GM18868 (cell line): ENCODE measurements around the gene IL1RAPL1.

Source experiments
- ATAC-seq: cut with Tn5 transposase; IDR thresholded peaks from one replicate; pipeline ENCODE4 v1.9.1; 2021; ENCODE audit warnings: mild to moderate bottlenecking, moderate library complexity; ENCODE audit not compliant: unreplicated experiment

IL1RAPL1 gene

GRCh38 chrX:29376584-29376983 lies 789.3 kb downstream of the IL1RAPL1 start:
- ATAC-seq: peak; percentile 48

GRCh38 chrX:29382811-29383210 lies 795.6 kb downstream of the IL1RAPL1 start:
- ATAC-seq: no peak

GRCh38 chrX:29388509-29388908 lies 801.3 kb downstream of the IL1RAPL1 start:
- no peak for ATAC-seq

- no peak for ATAC-seq
These were observed 810.3 kb downstream of the IL1RAPL1 start for GRCh38 chrX:29397506-29397905.

GRCh38 chrX:29407357-29407756 lies 820.1 kb downstream of the IL1RAPL1 start:
- ATAC-seq: no peak

GRCh38 chrX:29419774-29420553 lies 832.7 kb downstream of the IL1RAPL1 start:
- no peak for ATAC-seq

- ATAC-seq: no peak
These were observed 834.8 kb downstream of the IL1RAPL1 start for GRCh38 chrX:29422034-29422433.

- no peak for ATAC-seq
These were observed 844.6 kb downstream of the IL1RAPL1 start for GRCh38 chrX:29431895-29432294.

- no peak for ATAC-seq
These were observed 845.3 kb downstream of the IL1RAPL1 start for GRCh38 chrX:29432534-29432933.

GRCh38 chrX:29434939-29435338 lies 847.7 kb downstream of the IL1RAPL1 start:
- no peak for ATAC-seq

GRCh38 chrX:29435396-29435795 lies 848.1 kb downstream of the IL1RAPL1 start:
- no peak for ATAC-seq

- no peak for ATAC-seq
These were observed 860.6 kb downstream of the IL1RAPL1 start for GRCh38 chrX:29447867-29448266.

GRCh38 chrX:29453333-29453732 lies 866.1 kb downstream of the IL1RAPL1 start:
- ATAC-seq: no peak

- no peak for ATAC-seq
These were observed 868.5 kb downstream of the IL1RAPL1 start for GRCh38 chrX:29455702-29456101.

- ATAC-seq: no peak
These were observed 873.8 kb downstream of the IL1RAPL1 start for GRCh38 chrX:29461039-29461438.

- ATAC-seq: no peak
These were observed 879.2 kb downstream of the IL1RAPL1 start for GRCh38 chrX:29466456-29466855.

- ATAC-seq: no peak
These were observed 881.8 kb downstream of the IL1RAPL1 start for GRCh38 chrX:29468911-29469494.

- no peak for ATAC-seq
These were observed 882.8 kb downstream of the IL1RAPL1 start for GRCh38 chrX:29470030-29470429.

- peak; percentile 47 for ATAC-seq
These were observed 884.6 kb downstream of the IL1RAPL1 start for GRCh38 chrX:29471829-29472228.

- ATAC-seq: peak; percentile 13
These were observed 890.6 kb downstream of the IL1RAPL1 start for GRCh38 chrX:29477878-29478277.

GRCh38 chrX:29478336-29479069 lies 891.3 kb downstream of the IL1RAPL1 start:
- ATAC-seq: peak; percentile 94

- no peak for ATAC-seq
These were observed 900.0 kb downstream of the IL1RAPL1 start for GRCh38 chrX:29487214-29487613.
